ENCODE measurements around the gene MAP3K12. TPM values are rescaled to one million over a fixed set of nuclear protein-coding genes. Genes with fewer than 3 reads are reported as not detected.
"Not testable (repeated sequence)": the region's sequence is repeated elsewhere in the genome, so short reads cannot be mapped to it uniquely, and the experiment has no call there.

MAP3K12 gene
- total RNA-seq, 1 donor from 2014 or later, result 29.2 TPM

GRCh38 chr12:53443955-53444354, 55.3 kb downstream of the MAP3K12 start:
- no peak for DNase-seq (ENCODE audit: extremely low read depth, low read depth, low spot score)

- DNase-seq (ENCODE audit: extremely low read depth, low read depth, low spot score), result peak; percentile 97
Observed at GRCh38 chr12:53441040-53441833, 58.0 kb downstream of the MAP3K12 start, which contains the start of gene PRR13. TSS of gene PRR13 (plus strand) at chr12:53441734. CDS start at chr12:53442715, 981 bp downstream.

GRCh38 chr12:53439582-53439981, 59.7 kb downstream of the MAP3K12 start:
- not testable (repeated sequence) for DNase-seq (ENCODE audit: extremely low read depth, low read depth, low spot score)

- not testable (repeated sequence) for DNase-seq (ENCODE audit: extremely low read depth, low read depth, low spot score)
Observed at GRCh38 chr12:53435326-53435725, 63.9 kb downstream of the MAP3K12 start.

- DNase-seq (ENCODE audit: extremely low read depth, low read depth, low spot score), result no peak
Observed at GRCh38 chr12:53431187-53431586, 68.1 kb downstream of the MAP3K12 start.

- no peak for DNase-seq (ENCODE audit: extremely low read depth, low read depth, low spot score)
Observed at GRCh38 chr12:53430116-53430515, 69.1 kb downstream of the MAP3K12 start.

Other genes with a start within 250 kb of the MAP3K12 start
- 2.6 and 4.8 TPM in 2 replicates for gene ESPL1, start 231.2 kb downstream of the MAP3K12 start, total RNA-seq
- gene PFDN5, start 203.9 kb downstream of the MAP3K12 start, total RNA-seq, result 344 and 417 TPM in 2 replicates
- 41.4 and 55.0 TPM in 2 replicates for gene MYG1, start 199.8 kb downstream of the MAP3K12 start, total RNA-seq
- gene AAAS, start 177.8 kb downstream of the MAP3K12 start, total RNA-seq, result 51.8 and 56.7 TPM in 2 replicates
- not detected in 2 replicates for gene SP7, start 163.1 kb downstream of the MAP3K12 start, total RNA-seq
- 30.1 and 39.0 TPM in 2 replicates for gene SP1, start 119.3 kb downstream of the MAP3K12 start, total RNA-seq
- not detected in 2 replicates for gene AMHR2, start 75.6 kb downstream of the MAP3K12 start, total RNA-seq
- 50.5 and 55.0 TPM in 2 replicates for gene PRR13, start 57.7 kb downstream of the MAP3K12 start, total RNA-seq
- gene PCBP2, start 47.4 kb downstream of the MAP3K12 start, total RNA-seq, result 379 and 520 TPM in 2 replicates
- 45.7 and 50.6 TPM in 2 replicates for gene TARBP2, start 1.8 kb upstream of the MAP3K12 start, total RNA-seq
- 0.70 TPM in 1 of 2 replicates, not detected in the other for gene NPFF, start 8.0 kb upstream of the MAP3K12 start, total RNA-seq
- gene ATF7, start 126.9 kb upstream of the MAP3K12 start, total RNA-seq, result 21.8 and 32.4 TPM in 2 replicates
- 301 and 370 TPM in 2 replicates for gene ATP5MC2, start 176.6 kb upstream of the MAP3K12 start, total RNA-seq
- 53.5 and 70.5 TPM in 2 replicates for gene CALCOCO1, start 228.0 kb upstream of the MAP3K12 start, total RNA-seq

Measured in glomerular endothelial cell (primary cell).